ENCODE data around the gene HRH1. TPM values are rescaled to one million over a fixed set of nuclear protein-coding genes. Genes with fewer than 3 reads are reported as not detected.

Gene HRH1
- total RNA-seq, 1 donor from 2014 or later: 28.6 TPM

DNA sequence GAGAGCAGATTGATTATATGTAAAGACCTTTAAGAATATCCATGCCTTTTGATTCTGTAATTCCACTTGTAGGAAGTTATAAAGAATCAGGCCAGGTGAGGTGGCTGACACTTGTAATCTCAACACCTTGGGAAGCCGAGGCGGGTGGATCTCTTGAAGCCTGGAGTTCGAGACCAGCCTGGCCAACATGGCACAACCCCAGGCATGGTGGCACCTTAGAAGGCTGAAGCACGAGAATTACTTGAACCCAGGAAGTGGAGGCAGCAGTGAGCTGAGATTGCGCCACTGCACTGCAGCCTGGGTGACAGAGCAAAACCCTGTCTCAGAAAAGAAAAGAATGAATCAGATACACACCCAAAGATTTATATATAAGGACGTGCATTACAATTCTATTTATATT is 33.9 kb downstream of the HRH1 start:
- Mint-ChIP-seq H3K4me1 (ENCODE audit: unreplicated experiment) (peaks cover 42% of the 10 kb centered on the region), H3K27ac (ENCODE audit: unreplicated experiment) (peak overlapping the region; percentile 68), H3K36me3 (ENCODE audit: unreplicated experiment) (peaks cover 8% of the 10 kb centered on the region), H3K4me3 (ENCODE audit: unreplicated experiment) (no peak overlapping the region), H3K9me3 (ENCODE audit: unreplicated experiment) (no peaks in the 10 kb centered on the region), H3K27me3 (ENCODE audit: unreplicated experiment) (no peaks in the 10 kb centered on the region)
- no peak for DNase-seq (ENCODE audit: extremely low spot score, unreplicated experiment)
- TF ChIP-seq, protein P1, sequence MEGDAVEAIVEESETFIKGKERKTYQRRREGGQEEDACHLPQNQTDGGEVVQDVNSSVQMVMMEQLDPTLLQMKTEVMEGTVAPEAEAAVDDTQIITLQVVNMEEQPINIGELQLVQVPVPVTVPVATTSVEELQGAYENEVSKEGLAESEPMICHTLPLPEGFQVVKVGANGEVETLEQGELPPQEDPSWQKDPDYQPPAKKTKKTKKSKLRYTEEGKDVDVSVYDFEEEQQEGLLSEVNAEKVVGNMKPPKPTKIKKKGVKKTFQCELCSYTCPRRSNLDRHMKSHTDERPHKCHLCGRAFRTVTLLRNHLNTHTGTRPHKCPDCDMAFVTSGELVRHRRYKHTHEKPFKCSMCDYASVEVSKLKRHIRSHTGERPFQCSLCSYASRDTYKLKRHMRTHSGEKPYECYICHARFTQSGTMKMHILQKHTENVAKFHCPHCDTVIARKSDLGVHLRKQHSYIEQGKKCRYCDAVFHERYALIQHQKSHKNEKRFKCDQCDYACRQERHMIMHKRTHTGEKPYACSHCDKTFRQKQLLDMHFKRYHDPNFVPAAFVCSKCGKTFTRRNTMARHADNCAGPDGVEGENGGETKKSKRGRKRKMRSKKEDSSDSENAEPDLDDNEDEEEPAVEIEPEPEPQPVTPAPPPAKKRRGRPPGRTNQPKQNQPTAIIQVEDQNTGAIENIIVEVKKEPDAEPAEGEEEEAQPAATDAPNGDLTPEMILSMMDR (IDR thresholded peaks at IDR 0.05): no peak

DNA sequence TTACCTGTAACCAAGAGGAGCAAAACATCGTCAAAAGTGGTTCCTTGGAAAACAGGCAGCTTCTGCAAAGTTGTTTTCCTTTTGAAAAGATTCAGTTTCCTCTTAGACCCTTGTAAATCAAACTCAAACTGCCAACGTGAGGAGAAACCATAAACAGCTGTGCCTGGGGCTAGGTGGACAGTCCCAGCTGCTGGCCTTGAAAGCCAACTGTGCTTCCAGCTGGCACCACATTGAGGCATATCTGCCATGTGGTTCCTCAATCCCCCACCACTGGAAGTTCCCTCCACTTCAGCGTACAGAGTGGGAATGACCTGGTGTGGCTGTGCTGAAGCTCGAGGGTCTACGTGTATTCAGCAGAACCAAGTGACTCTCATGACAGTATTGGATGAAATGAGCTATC is 40.9 kb downstream of the HRH1 start:
- H3K36me3 Mint-ChIP-seq (ENCODE audit: unreplicated experiment): peaks cover 8% of the 10 kb centered on the region
- H3K4me3 Mint-ChIP-seq (ENCODE audit: unreplicated experiment): peak overlapping the region; percentile 59
- peaks cover 60% of the 10 kb centered on the region for H3K4me1 Mint-ChIP-seq (ENCODE audit: unreplicated experiment)
- H3K9me3 Mint-ChIP-seq (ENCODE audit: unreplicated experiment): no peaks in the 10 kb centered on the region
- TF ChIP-seq, protein P1 (IDR thresholded peaks at IDR 0.05): no peak
- H3K27ac Mint-ChIP-seq (ENCODE audit: unreplicated experiment): peak overlapping the region; percentile 94
- DNase-seq (ENCODE audit: extremely low spot score, unreplicated experiment): no peak
- no peaks in the 10 kb centered on the region for H3K27me3 Mint-ChIP-seq (ENCODE audit: unreplicated experiment)

DNA sequence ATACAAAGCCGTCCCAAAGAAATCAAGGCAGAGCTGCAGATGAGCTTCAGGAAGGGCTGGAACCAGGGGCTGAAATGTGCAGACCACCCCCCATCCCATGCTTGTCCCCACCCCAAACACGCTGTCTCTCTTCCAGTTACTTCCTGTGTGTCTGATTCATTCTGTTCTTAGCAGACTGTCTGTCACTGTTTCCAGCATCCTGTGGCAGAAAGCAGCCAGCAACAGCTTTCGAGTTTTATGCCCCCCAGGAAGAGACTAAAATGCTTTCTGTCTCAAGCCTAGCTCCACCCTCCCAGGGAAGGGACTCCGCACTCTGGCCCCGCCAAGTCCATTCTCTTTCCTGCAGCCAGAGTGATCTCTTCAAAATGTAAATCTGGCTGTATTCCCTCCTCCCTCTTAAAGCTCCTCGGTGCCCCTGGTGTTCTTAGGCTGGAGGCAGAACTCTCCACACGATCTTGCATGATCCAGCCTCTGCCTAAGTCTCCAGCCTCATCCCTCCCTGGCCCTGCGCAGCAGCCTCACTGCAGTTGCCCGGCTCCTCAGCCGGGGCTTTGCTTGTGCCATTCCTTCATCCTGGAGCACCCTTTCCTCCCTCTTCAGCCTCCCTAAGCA is 41.5 kb downstream of the HRH1 start:
- H3K27ac Mint-ChIP-seq (ENCODE audit: unreplicated experiment): peak overlapping the region; percentile 94
- TF ChIP-seq, protein P1 (IDR thresholded peaks at IDR 0.05): no peak
- H3K36me3 Mint-ChIP-seq (ENCODE audit: unreplicated experiment): peaks cover 8% of the 10 kb centered on the region
- H3K9me3 Mint-ChIP-seq (ENCODE audit: unreplicated experiment): no peaks in the 10 kb centered on the region
- no peaks in the 10 kb centered on the region for H3K27me3 Mint-ChIP-seq (ENCODE audit: unreplicated experiment)
- DNase-seq (ENCODE audit: extremely low spot score, unreplicated experiment): no peak
- H3K4me3 Mint-ChIP-seq (ENCODE audit: unreplicated experiment): peak overlapping the region; percentile 59
- H3K4me1 Mint-ChIP-seq (ENCODE audit: unreplicated experiment): peaks cover 66% of the 10 kb centered on the region

DNA sequence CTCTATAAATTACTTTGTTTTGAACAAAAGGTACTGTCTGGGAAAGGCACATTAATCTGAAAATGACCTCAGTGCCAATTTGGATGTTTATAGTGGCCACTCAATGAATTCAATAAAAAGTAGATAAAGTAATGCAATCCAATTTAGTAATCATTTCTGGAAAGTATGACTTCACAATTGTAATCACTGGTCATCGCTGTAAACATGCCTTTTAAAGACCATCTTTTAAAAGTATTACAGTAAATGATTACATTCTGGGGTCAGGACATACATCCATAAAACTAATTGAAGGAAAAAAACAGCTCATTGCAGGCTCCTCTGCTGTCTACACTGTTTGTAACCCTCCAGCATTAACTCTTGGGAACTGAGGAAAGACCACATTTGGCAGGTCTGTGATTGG is 43.2 kb downstream of the HRH1 start:
- no peaks in the 10 kb centered on the region for H3K9me3 Mint-ChIP-seq (ENCODE audit: unreplicated experiment)
- H3K4me1 Mint-ChIP-seq (ENCODE audit: unreplicated experiment): peaks cover 81% of the 10 kb centered on the region
- peaks cover 8% of the 10 kb centered on the region for H3K36me3 Mint-ChIP-seq (ENCODE audit: unreplicated experiment)
- TF ChIP-seq, protein P1 (IDR thresholded peaks at IDR 0.05): no peak
- no peaks in the 10 kb centered on the region for H3K27me3 Mint-ChIP-seq (ENCODE audit: unreplicated experiment)
- DNase-seq (ENCODE audit: extremely low spot score, unreplicated experiment): no peak
- no peak overlapping the region for H3K4me3 Mint-ChIP-seq (ENCODE audit: unreplicated experiment)
- H3K27ac Mint-ChIP-seq (ENCODE audit: unreplicated experiment): peak overlapping the region; percentile 68

DNA sequence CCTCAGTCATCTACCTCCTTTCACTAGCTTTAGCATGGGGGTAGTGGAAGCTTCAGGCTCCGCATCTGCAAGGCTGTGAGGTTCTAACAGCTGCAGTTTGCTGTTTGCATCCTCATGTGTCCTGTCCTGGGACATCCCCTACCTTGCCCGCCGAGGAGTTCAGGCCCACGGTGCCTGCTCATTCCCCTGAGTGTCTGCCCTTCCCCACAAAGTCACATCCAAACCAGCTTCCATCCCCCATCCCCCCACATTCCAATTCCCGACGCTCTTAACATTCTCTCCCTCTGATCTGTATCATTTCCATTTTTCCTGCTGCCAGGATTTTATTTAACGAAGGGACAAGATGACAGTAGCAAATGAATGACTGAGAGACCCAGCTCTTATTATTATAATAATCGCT is 43.8 kb downstream of the HRH1 start:
- Mint-ChIP-seq H3K27ac (ENCODE audit: unreplicated experiment) (peak overlapping the region; percentile 68), H3K4me1 (ENCODE audit: unreplicated experiment) (peaks cover 87% of the 10 kb centered on the region), H3K9me3 (ENCODE audit: unreplicated experiment) (no peaks in the 10 kb centered on the region)

More for the DNA sequence above, 43.8 kb downstream of the HRH1 start:
- no peak for DNase-seq (ENCODE audit: extremely low spot score, unreplicated experiment)
- Mint-ChIP-seq H3K4me3 (ENCODE audit: unreplicated experiment) (no peak overlapping the region), H3K36me3 (ENCODE audit: unreplicated experiment) (peaks cover 3% of the 10 kb centered on the region), H3K27me3 (ENCODE audit: unreplicated experiment) (no peaks in the 10 kb centered on the region)
- TF ChIP-seq, protein P1 (IDR thresholded peaks at IDR 0.05): no peak

Measured in osteocyte (in vitro differentiated cells).